Measurements from ENCODE around the gene MPZL2.
"Not testable (repeated sequence)": the region's sequence is repeated elsewhere in the genome, so short reads cannot be mapped to it uniquely, and the experiment has no call there.

Gene MPZL2

GRCh38 chr11:118263695-118264568, at the start of gene MPZL2:
MPZL2 (minus strand) TSS chr11:118264297; CDS start chr11:118264153, 144 bp downstream.
- DNase-seq (ENCODE audit: low read depth in 2 of 2): no peak

- DNase-seq (ENCODE audit: low read depth in 2 of 2): no peak
Observed at GRCh38 chr11:118313242-118313641, 49.1 kb upstream of the MPZL2 start.

GRCh38 chr11:118312328-118312727, 48.2 kb upstream of the MPZL2 start:
- DNase-seq (ENCODE audit: low read depth in 2 of 2): no peak

- no peak for DNase-seq (ENCODE audit: low read depth in 2 of 2)
Observed at GRCh38 chr11:118311518-118311917, 47.4 kb upstream of the MPZL2 start.

- no peak for DNase-seq (ENCODE audit: low read depth in 2 of 2)
Observed at GRCh38 chr11:118310781-118311485, 46.8 kb upstream of the MPZL2 start.

GRCh38 chr11:118310271-118310670, 46.2 kb upstream of the MPZL2 start:
- no peak for DNase-seq (ENCODE audit: low read depth in 2 of 2)

GRCh38 chr11:118308995-118309528, 45.0 kb upstream of the MPZL2 start:
- DNase-seq (ENCODE audit: low read depth in 2 of 2): not testable (repeated sequence)

- no peak for DNase-seq (ENCODE audit: low read depth in 2 of 2)
Observed at GRCh38 chr11:118306556-118306955, 42.5 kb upstream of the MPZL2 start.

GRCh38 chr11:118305726-118306125, 41.6 kb upstream of the MPZL2 start:
- DNase-seq (ENCODE audit: low read depth in 2 of 2): no peak

- DNase-seq (ENCODE audit: low read depth in 2 of 2): no peak
Observed at GRCh38 chr11:118304568-118305248, 40.6 kb upstream of the MPZL2 start, which contains the start of gene CD3E. CD3E (plus strand) TSS chr11:118304730; CDS start chr11:118304953, 223 bp downstream.

- DNase-seq (ENCODE audit: low read depth in 2 of 2): no peak
Observed at GRCh38 chr11:118304227-118304567, 40.1 kb upstream of the MPZL2 start.

- DNase-seq (ENCODE audit: low read depth in 2 of 2): no peak
Observed at GRCh38 chr11:118301600-118302195, 37.6 kb upstream of the MPZL2 start.

GRCh38 chr11:118295815-118296454, 31.8 kb upstream of the MPZL2 start:
- DNase-seq (ENCODE audit: low read depth in 2 of 2): no peak

GRCh38 chr11:118295199-118295598, 31.1 kb upstream of the MPZL2 start:
- no peak for DNase-seq (ENCODE audit: low read depth in 2 of 2)

- no peak for DNase-seq (ENCODE audit: low read depth in 2 of 2)
Observed at GRCh38 chr11:118294053-118294452, 30.0 kb upstream of the MPZL2 start.

GRCh38 chr11:118291477-118292135, 27.5 kb upstream of the MPZL2 start:
- no peak for DNase-seq (ENCODE audit: low read depth in 2 of 2)

- no peak for DNase-seq (ENCODE audit: low read depth in 2 of 2)
Observed at GRCh38 chr11:118290923-118291322, 26.8 kb upstream of the MPZL2 start.

- DNase-seq (ENCODE audit: low read depth in 2 of 2): no peak
Observed at GRCh38 chr11:118289401-118289800, 25.3 kb upstream of the MPZL2 start.

GRCh38 chr11:118287006-118287405, 22.9 kb upstream of the MPZL2 start:
- DNase-seq (ENCODE audit: low read depth in 2 of 2): no peak

GRCh38 chr11:118286545-118286944, 22.4 kb upstream of the MPZL2 start:
- no peak for DNase-seq (ENCODE audit: low read depth in 2 of 2)

Data from stimulated activated CD8-positive, alpha-beta memory T cell treated with anti-CD3 and anti-CD28 coated beads, Interleukin-15, amount 100 ng/mL, for 4 hours (primary cell).